Glutamatergic neuron (in vitro differentiated cells): Measurements from ENCODE around the gene MCUR1. TPM values are rescaled to one million over a fixed set of nuclear protein-coding genes. Genes with fewer than 3 reads are reported as not detected.

Experiments
- DNase-seq: peaks from one replicate; pipeline ENCODE4 v3.0.0; 2022
- H3K27ac Mint-ChIP-seq: one replicate; pipeline ENCODE4 v1.8.0; 2020; ENCODE audit warnings: mild to moderate bottlenecking, mixed read lengths, inconsistent platforms; ENCODE audit not compliant: unreplicated experiment
- H3K27me3 Mint-ChIP-seq: one replicate; pipeline ENCODE4 v1.8.0; 2020; ENCODE audit warnings: mild to moderate bottlenecking, moderate library complexity, mixed read lengths, inconsistent platforms; ENCODE audit not compliant: unreplicated experiment
- H3K36me3 Mint-ChIP-seq: one replicate; pipeline ENCODE4 v1.8.0; 2020; ENCODE audit warnings: mild to moderate bottlenecking, mixed read lengths, inconsistent platforms; ENCODE audit not compliant: unreplicated experiment
- H3K4me1 Mint-ChIP-seq: one replicate; pipeline ENCODE4 v1.8.0; 2020; ENCODE audit warnings: mild to moderate bottlenecking, low read depth, mixed read lengths, inconsistent platforms; ENCODE audit not compliant: unreplicated experiment
- H3K4me3 Mint-ChIP-seq: one replicate; pipeline ENCODE4 v1.8.0; 2020; ENCODE audit warnings: mild to moderate bottlenecking, mixed read lengths, inconsistent platforms; ENCODE audit not compliant: unreplicated experiment
- H3K9me3 Mint-ChIP-seq: one replicate; pipeline ENCODE4 v1.8.0; 2020; ENCODE audit warnings: mild to moderate bottlenecking, moderate library complexity, mixed read lengths, inconsistent platforms; ENCODE audit not compliant: unreplicated experiment
- total RNA-seq: library from RNA; stranded (reverse); fragmentation: NEBNext Ultra II Directional; extraction: Animal tissue kit (Norgen Biotek cat#: 25700); gene quantifications from one replicate; pipeline ENCODE4 v1.2.1, GENCODE V29; 2021; ENCODE audit not compliant: unreplicated experiment
- TF ChIP-seq, protein P1 (sequence below): fragments of 200-600 bp; sonication (generic); IDR thresholded peaks from one replicate; pipeline ENCODE4 v1.5.0; 2021; ENCODE audit not compliant: partially characterized antibody, unreplicated experiment

MCUR1 gene
- total RNA-seq, 1 donor from 2014 or later: 14.1 TPM

DNA sequence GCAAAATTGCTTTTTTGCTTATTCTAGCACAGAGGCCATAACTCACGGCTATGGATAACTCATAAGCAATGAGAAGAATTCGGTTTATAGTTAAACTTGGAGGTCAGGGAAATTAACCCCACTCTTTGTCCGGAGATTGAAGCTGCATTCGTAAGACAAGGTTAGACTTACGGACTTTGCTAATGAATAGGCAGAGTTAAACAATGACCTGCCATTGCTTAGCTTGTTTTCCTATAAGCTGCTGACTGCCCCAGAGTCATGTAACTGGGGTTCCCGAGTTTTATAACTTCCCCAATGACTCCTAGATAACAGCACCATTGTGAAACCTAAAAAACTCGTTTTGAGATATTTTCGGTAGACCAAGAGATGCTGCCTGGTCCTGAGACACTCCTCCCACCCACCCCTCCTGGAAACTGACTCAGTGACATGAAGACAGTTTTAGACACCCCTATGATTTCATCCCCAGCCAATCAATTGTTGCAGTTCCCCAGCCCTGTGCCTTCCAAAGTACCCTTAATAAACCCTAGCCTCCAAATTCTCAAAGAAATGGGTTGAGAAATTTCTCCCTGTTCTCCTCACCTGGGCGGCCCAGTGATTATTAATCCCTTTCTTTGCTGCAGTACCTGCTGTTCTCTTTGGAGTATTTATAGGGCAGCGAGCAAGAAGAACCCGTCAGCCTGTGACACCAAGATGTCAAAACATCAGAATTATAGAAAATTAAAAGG lies 33.1 kb upstream of the MCUR1 start:
- no peak for DNase-seq
- Mint-ChIP-seq H3K4me1 (no peaks in the 10 kb centered on the region), H3K27me3 (no peaks in the 10 kb centered on the region), H3K4me3 (no peak overlapping the region), H3K36me3 (no peaks in the 10 kb centered on the region), H3K27ac (no peak overlapping the region), H3K9me3 (peaks cover 1% of the 10 kb centered on the region)
- TF ChIP-seq, protein P1, sequence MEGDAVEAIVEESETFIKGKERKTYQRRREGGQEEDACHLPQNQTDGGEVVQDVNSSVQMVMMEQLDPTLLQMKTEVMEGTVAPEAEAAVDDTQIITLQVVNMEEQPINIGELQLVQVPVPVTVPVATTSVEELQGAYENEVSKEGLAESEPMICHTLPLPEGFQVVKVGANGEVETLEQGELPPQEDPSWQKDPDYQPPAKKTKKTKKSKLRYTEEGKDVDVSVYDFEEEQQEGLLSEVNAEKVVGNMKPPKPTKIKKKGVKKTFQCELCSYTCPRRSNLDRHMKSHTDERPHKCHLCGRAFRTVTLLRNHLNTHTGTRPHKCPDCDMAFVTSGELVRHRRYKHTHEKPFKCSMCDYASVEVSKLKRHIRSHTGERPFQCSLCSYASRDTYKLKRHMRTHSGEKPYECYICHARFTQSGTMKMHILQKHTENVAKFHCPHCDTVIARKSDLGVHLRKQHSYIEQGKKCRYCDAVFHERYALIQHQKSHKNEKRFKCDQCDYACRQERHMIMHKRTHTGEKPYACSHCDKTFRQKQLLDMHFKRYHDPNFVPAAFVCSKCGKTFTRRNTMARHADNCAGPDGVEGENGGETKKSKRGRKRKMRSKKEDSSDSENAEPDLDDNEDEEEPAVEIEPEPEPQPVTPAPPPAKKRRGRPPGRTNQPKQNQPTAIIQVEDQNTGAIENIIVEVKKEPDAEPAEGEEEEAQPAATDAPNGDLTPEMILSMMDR: no peak

DNA sequence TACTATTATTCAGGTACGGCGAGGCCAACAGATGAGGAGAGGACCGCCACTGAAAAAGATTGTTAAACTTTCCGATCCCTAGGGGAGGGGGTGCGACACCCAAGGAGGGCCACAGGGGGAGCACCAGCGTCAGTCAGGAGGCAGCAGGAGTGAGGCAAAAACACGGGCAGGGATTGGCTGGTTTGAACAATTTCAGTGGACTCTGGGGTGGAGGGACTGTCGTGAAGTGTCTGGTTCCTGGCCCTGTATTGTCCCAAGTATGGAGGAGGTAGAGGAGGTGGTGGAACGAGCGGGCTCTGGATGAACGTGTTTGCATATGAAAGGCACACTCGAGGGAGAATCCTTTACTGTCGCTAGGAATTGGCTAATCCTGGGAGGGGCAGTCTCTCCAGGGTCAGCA lies 32.5 kb upstream of the MCUR1 start:
- Mint-ChIP-seq H3K4me1 (no peaks in the 10 kb centered on the region), H3K9me3 (peaks cover 1% of the 10 kb centered on the region), H3K4me3 (no peak overlapping the region), H3K27ac (no peak overlapping the region), H3K36me3 (no peaks in the 10 kb centered on the region), H3K27me3 (no peaks in the 10 kb centered on the region)
- DNase-seq: no peak
- TF ChIP-seq, protein P1: no peak

DNA sequence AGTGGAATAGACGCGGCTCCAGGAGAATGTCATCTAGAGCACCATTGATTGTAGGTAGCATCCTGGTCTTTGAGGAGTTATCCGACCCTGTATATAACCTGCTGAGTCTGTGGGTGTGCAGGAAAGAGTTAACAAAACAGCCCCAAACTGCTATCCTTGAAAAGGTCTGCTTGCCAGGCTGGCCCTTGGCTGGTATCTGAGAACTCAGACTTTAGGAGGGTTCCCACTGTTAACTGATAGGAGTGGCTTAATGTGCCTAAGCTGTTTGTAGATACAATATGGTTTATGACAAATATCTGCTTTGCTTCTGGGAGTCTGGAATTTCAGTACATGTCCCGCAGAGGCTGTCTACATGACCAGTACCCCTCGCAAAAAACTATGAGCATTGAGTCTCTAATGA lies 27.6 kb upstream of the MCUR1 start:
- TF ChIP-seq, protein P1: no peak
- Mint-ChIP-seq H3K9me3 (no peaks in the 10 kb centered on the region), H3K27ac (no peak overlapping the region), H3K36me3 (no peaks in the 10 kb centered on the region), H3K4me3 (no peak overlapping the region), H3K4me1 (no peaks in the 10 kb centered on the region), H3K27me3 (no peaks in the 10 kb centered on the region)
- no peak for DNase-seq

DNA sequence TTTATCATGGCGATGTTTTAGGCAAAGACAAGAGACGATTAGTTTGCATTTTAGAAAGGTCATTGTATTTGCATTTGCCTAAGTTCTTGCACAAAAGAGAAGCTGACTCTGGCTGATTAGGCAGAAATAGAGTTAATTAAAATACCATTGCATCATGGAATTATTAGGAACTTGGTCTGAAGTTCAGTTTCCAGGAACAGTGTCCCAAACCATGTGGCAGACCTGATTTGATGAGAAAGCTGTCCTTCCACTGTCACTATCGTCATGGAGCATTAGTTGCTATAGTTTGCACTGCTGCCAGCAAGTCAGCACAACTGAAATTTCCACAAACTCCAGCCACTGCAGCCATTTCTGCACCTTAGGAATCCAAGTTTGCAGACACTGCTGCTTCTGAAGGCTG lies 24.3 kb upstream of the MCUR1 start:
- Mint-ChIP-seq H3K27me3 (no peaks in the 10 kb centered on the region), H3K4me1 (no peaks in the 10 kb centered on the region), H3K9me3 (no peaks in the 10 kb centered on the region), H3K27ac (no peak overlapping the region), H3K4me3 (no peak overlapping the region), H3K36me3 (no peaks in the 10 kb centered on the region)
- DNase-seq: no peak
- TF ChIP-seq, protein P1: no peak

DNA sequence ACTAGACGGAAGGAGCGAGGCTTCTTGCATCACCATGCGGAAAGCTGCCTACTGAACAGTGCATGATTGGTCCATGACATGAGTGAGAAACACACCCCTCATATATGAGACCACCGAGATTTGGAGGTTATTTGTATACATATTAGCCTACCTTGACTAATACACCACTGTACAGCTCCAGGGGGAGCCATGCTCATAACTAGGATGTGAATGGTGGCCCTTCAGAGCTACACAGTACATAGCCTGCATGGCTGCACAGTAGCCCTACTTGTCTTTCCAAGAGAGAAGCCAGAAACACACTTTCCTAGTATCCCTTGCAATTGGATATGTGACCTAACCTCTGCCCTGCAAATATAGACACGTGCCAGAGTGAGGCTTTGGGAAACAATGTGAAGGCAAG lies 21.8 kb upstream of the MCUR1 start:
- H3K27me3 Mint-ChIP-seq: no peaks in the 10 kb centered on the region
- H3K36me3 Mint-ChIP-seq: no peaks in the 10 kb centered on the region
- H3K27ac Mint-ChIP-seq: no peak overlapping the region
- H3K9me3 Mint-ChIP-seq: no peaks in the 10 kb centered on the region
- DNase-seq: no peak
- no peak overlapping the region for H3K4me3 Mint-ChIP-seq
- H3K4me1 Mint-ChIP-seq: no peaks in the 10 kb centered on the region
- TF ChIP-seq, protein P1: no peak
